ENCODE measurements around the gene PJA1.

GRCh38 chrX:69156638-69157037 is 8.6 kb downstream of the PJA1 start:
- TF ChIP-seq CTCF (IDR thresholded peaks at IDR 0.05) = no peak
- TF ChIP-seq POLR2A (IDR thresholded peaks at IDR 0.05) = no peak

Measured in prostate gland (tissue), 2 donors.